ENCODE measurements around the gene CHP2.
"Not testable (repeated sequence)": the region's sequence is repeated elsewhere in the genome, so short reads cannot be mapped to it uniquely, and the experiment has no call there.

The CHP2 gene

DNA sequence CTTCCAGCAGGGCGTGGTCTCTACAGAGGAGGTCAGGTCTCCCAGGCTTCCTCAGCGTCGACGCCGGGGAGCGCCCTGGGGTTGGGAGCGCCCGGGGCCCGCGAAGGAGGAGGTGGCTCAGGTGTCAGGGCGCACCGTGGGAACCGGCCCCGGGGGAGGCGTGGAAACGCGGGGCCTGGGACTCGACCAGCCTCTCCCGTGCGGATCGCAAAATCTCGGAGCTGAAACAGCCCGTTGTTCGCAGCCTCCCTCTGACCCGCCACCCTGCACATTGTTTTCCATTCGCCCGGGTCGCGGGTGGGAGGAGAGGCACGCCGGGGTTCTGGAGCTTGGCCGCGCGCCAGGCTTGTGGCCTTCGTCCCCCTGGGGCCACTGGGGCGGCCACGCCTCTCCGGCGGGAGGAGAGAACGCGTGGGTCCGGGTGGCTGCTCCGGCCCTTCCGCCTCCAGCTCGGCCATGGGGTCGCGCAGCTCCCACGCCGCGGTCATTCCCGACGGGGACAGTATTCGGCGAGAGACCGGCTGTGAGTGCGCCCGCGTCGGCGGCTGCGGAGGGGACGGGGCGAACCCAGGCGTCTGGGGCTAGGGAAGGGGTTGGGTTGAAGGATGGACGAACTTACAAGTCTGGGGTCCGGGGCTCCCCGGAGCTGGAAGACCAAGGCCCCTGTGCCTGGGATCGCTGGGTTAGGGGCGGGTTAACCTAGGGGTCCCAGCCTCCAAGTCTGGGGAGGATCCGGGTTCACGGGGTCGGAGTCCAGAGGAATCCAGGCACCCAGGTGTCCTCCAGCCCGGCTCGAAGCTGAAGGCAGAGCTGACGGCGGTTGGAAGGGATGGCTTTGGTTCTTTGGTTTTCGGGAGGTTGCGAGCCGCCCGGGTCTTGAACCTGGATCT lies at the start of gene CHP2:
Gene CHP2, plus strand, starts transcription at position 433 of the 890 bp plus-strand sequence. Its CDS starts 24 bp downstream, at position 457.
- FAIRE-seq, result no peak

DNA sequence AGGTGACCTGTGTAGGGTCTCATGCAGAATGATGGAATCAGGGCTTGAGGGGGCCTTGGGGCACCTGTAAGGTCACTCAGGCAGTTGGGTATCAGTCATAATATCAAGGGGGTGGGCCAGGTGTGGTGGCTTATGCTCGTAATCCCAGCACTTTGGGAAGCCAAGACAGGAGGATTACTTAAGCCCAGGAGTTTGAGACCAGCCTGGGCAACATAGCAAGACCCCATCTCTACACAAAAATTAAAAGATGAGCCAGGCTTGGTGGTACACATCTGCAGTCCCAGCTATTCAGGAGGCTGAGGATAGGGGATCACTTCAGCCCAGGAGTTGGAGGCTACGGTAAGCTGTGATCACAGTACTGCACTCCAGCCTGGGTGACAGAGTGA lies 49.3 kb upstream of the CHP2 start:
- FAIRE-seq, result no peak

- no peak for FAIRE-seq
Measured at GRCh38 chr16:23706439-23706838, 48.4 kb upstream of the CHP2 start.

GRCh38 chr16:23709536-23709935 lies 45.3 kb upstream of the CHP2 start:
- no peak for FAIRE-seq

GRCh38 chr16:23710008-23710407 lies 44.8 kb upstream of the CHP2 start:
- FAIRE-seq, result no peak

DNA sequence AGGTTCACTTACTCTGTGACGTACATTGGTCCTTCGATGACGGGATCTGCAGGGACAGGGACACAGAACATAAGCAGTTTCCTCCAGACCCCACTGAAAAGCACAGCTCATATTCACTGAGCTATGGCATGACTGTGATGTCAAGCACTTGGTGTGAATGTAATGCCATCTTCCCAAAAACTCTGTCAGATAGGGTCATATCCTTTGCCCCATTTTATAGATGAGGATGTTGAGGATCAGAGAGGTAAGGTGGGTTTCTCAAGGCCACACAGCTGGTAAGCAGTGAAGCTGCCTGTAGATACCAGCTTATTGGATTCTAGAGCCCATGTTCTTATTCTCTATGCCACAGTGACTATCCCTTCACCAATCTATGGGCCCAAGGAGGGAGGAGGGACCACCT lies 44.3 kb upstream of the CHP2 start:
- FAIRE-seq, result no peak

DNA sequence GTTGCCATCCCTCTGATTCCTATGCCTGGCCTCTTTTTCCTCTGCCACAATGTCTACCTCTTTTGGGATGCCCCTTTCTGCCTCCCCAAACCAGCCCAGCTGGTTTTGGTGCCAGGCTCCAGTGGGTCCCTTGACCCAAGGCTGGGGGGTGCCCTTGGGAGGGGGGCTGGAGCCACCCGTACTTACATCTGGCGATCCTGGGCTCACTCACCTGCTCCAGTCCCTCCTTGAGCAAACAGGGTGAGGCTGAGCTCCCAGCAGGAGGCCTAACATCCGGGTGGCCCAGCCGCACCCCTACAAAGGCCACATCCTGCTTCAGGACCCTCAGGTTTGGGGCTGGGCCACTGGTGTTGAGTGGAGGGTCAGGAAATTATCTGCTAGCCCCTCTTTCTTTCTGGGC lies 43.0 kb upstream of the CHP2 start:
- FAIRE-seq, result no peak

- FAIRE-seq, result no peak
Measured at GRCh38 chr16:23712976-23713375, 41.9 kb upstream of the CHP2 start, which contains the start of gene ERN2. ERN2 (minus strand) TSS chr16:23713222; CDS start chr16:23713187, 35 bp downstream.

DNA sequence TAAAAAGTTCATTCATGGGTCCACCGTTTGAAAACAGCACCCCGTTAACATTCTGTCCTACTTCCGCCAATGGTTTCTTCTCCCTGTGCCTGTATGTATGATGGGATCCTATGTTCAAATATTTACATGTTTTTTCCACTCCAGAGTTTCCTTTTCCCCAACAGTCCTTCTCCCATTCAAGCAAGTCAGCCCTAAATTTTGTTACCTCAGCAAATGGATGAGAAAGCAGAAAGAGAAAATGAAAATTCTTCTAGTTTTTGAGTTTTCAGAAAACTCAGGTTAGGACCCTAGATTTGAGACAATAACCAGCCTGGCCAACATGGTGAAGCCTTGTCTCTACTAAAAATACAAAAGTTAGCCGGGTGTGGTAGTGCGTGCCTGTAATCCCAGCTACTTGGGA lies 38.3 kb upstream of the CHP2 start:
- no peak for FAIRE-seq

DNA sequence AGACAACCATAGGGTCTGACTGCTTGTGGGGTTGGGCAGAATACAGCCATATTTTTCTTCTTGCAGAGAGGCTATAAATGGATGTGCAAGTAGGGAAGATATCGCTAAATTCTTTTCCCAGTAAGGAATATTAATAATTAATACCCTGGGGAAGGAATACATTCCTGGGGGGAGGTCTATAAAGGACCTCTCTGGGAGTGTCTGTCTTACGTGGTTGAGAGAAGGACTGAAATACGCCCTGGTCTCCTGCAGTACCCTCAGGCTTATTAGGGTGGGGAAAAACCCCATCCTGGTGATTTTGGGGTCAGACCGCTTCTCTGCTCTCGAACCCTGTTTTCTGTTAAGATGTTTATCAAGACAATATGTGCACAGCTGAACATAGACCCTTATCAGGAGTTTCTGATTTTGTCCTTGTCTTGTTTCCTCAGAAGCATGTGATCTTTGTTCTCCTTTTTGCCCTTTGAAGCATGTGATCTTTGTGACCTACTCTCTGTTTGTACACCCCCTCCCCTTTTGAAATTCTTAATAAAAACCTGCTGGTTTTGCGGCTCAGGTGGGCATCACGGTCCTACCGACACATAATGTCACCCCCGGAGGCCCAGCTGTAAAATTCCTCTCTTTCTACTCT lies 32.1 kb upstream of the CHP2 start:
- not testable (repeated sequence) for FAIRE-seq

DNA sequence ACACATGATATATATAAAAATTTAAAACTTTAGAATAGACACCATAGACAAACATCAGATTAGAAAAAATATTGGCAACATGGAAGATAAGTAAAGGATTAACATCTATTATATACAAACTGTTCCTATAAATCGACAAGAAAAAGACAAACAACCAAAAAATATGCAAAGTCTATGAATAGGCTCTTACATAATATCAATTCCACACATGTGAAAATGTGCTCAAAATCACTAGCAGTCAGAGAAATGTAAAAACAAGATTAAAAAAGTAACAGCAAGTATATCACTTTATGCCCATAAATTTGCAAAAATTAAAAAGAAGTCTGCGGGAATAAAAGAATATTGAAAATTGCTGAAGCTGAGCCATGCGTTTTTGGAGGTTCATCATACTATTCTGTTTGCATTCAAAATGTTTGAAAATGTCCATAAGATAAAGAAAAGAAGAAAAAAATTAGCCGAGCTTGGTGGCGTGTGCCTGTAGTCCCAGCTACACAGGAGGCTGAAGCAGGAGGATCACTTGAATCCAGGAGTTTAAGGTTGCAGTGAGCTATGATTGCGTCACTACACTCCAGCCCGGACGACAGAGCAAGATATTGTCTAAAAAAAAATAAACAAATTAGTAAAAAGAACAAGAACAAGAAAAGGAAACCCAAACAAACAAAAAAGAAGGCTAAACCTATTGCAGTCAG lies 30.6 kb upstream of the CHP2 start:
- FAIRE-seq, result no peak

DNA sequence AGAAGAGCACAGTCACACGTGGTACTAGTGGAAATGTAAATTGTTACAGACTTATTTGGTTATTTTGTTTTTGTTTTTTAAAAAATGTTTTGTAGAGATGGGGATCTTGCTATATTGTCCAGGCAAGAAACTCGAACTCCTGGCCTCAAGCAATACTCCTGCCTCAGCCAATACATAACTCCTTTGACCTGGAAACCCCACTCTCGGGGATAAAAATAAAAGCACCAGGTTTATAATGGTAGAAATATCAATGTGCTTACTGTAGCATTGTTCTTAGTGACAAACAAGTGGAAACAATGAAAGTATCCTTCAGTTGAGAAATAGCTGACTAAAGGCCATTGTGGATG lies 30.1 kb upstream of the CHP2 start:
- no peak for FAIRE-seq

GRCh38 chr16:23726710-23727109 lies 28.1 kb upstream of the CHP2 start:
- FAIRE-seq, result no peak

- no peak for FAIRE-seq
Measured at GRCh38 chr16:23728112-23728477, 26.7 kb upstream of the CHP2 start.

DNA sequence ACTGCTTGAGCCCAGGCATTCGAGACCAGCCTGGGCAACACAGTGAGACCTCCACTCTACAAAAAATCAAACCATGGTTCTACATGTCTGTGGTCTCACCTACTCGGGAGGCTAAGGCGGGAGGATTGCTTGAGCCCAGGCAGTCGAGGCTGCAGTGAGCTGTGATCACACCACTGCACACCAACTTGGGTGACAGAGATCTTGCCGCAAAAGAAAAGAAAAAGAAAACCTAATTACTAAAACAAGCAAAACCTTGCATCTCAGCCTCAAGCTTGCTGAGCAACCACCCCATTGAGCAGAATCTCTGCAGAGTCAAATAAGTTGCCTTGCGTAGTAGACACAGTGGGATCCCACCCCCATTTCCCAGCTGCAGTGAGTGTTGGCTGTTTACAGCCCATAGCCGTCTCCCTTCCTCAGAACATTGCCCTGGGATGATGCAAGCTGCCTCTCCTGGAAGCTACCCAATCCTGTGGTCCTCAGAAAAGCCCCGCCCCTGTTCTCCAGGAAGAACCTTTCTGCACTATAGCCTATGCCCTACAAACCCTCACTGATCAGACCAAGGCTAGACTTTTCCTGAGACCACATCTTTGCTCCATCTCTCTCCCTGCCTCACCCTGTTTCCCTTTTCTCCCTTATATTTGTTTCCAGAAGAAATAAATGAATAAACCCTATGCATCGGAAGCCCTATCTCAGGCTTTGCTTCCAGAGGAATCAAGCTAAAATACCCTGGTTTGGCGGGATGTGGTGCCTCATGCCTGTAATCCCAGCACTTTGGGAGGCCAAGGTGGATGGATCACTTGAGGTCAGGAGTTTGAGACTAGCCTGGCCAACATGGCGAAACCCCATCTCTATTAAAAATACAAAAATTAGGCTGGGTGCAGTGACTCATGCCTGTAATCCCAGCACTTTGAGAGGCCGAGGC lies 25.1 kb upstream of the CHP2 start:
- no peak for FAIRE-seq

GRCh38 chr16:23734176-23734893 lies 20.5 kb upstream of the CHP2 start:
- no peak for FAIRE-seq

- not testable (repeated sequence) for FAIRE-seq
Measured at GRCh38 chr16:23737423-23738028, 17.3 kb upstream of the CHP2 start.

DNA sequence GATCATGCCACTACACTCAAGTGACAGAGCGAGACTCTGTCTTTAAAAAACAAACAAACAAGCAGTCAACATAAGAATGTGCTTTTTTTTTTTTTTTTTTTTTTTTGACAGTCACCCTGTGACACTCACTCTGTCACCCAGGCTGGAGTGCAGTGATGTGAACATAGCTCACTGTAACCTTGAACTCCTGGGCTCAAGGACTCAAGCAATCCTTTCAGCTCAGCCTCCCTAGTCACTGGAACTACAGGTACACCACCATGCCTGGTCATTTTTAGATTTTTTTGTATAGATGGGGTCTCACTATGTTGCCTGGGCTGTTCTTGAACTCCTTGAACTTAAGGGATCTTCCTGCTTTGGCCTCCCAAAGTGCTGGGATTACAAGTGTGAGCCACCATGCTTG lies 15.3 kb upstream of the CHP2 start:
- no peak for FAIRE-seq

DNA sequence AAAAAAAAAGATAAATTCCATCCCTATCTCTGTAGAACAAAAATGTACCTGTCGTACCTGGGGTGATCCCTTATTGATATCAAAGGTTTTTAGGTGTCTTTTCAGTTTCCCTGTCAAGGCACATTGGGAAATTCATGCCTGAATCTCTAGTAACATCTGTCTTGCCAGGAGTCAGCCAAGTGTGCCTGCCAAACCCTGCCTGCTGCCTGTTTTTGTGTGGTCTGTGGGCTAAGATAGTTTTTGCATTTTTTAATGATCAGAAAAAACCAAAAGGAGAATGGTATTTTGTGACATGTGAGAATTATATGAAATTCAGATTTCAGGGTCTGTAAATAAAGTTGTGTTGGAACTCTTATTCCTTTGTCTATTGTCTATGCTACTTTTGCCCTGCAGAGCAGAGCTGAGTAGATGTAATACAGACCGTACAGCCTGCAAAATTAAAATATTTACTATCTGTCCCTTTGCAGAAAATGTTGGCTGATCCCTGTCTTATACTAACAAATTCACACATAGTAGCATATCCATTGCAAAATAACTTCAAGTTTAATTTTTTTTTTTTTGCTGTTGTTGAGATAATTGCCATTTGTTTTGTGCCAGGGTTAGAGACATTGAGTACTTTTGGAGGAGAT lies 13.0 kb upstream of the CHP2 start:
- no peak for FAIRE-seq

GRCh38 chr16:23742766-23743165 lies 12.1 kb upstream of the CHP2 start:
- FAIRE-seq, result no peak

- no peak for FAIRE-seq
Measured at GRCh38 chr16:23745263-23745662, 9.6 kb upstream of the CHP2 start.
